Loucy (cell line): ENCODE measurements around the gene SCNN1A.

ENCODE experiments used
- CTCF ChIP-seq: fragments of 200-600 bp; sonication (generic); conservative IDR thresholded peaks from 2 replicates; pipeline ENCODE4 v1.5.1; 2014; ENCODE audit warnings: mild to moderate bottlenecking, antibody characterized with exemption, low read length
- EZH2phosphoT487 ChIP-seq: fragments of 200-600 bp; IDR thresholded peaks from 2 replicates; pipeline ENCODE4 v1.6.1; 2018; ENCODE audit warnings: antibody characterized with exemption, mild to moderate bottlenecking, moderate library complexity, borderline replicate concordance

DNA sequence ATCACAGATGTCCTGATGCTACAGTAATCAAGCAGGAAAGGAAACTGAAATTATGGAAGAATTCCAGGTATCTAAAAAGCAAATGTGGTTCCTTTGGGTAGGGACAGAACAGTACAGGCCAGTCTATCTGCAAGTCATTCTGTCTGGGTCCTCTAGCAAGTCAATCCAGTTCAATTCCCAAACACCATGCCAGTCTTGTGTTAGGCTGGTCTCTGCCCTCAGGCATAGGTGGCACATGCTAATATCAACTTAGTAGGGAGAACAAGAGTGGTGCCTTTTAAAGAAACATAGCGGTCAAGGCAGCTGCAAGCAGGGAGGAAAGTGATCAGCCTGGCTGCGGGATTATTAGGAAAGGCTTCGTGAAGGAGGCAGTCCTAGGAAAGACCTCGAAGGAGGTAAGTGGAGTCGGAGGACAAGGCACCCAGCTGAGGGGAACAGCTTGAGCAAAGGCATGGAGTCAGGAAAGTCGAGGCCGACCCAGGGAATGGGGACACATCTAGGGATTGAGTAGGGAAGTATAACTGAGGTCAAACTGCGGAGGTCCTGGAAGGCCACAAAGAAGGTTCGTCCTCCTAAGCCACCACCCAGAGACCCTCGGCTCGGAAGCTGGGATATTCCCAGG lies 68.7 kb downstream of the SCNN1A start:
- TF ChIP-seq CTCF: no peak
- no peak for TF ChIP-seq EZH2phosphoT487
